ENCODE measurements around the gene KCP.

DNA sequence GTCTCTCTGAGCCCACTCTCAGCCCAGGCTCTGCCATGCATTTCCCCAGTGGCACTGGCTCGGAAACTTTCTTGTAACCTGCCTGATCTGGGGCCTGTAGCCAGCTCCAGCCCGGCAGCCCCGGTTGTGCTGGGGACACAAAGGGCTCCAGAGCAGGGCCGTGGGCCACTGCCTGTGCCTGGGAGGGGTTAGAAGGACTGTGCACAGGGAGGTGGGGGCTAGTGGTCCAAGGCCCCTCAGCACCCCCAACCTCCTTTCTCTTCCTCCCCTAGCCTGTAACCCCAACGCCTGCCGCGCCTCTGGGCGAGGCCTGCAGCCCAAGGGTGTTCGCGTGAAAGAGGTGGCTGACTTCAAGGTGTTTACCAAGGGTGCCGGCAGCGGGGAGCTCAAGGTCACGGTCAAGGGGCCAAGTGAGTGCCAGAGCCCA, 70.7 kb downstream of the KCP start:
- TF ChIP-seq POLR2AphosphoS5 (IDR thresholded peaks at IDR 0.05; ENCODE audit: low read depth, low read length) (no peak), RAD21 (IDR thresholded peaks at IDR 0.05; ENCODE audit: low read length) (no peak), MXI1 (IDR thresholded peaks at IDR 0.05; ENCODE audit: low read depth, low read length) (no peak)
- TF ChIP-seq, protein P1, sequence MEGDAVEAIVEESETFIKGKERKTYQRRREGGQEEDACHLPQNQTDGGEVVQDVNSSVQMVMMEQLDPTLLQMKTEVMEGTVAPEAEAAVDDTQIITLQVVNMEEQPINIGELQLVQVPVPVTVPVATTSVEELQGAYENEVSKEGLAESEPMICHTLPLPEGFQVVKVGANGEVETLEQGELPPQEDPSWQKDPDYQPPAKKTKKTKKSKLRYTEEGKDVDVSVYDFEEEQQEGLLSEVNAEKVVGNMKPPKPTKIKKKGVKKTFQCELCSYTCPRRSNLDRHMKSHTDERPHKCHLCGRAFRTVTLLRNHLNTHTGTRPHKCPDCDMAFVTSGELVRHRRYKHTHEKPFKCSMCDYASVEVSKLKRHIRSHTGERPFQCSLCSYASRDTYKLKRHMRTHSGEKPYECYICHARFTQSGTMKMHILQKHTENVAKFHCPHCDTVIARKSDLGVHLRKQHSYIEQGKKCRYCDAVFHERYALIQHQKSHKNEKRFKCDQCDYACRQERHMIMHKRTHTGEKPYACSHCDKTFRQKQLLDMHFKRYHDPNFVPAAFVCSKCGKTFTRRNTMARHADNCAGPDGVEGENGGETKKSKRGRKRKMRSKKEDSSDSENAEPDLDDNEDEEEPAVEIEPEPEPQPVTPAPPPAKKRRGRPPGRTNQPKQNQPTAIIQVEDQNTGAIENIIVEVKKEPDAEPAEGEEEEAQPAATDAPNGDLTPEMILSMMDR (IDR thresholded peaks at IDR 0.05), result no peak

Data from SK-N-SH (cell line).